SK-N-SH treated with all-trans-retinoic acid at 6 μM for 48 hours (cell line): ENCODE data around the gene CEMIP2.

Source experiments
- CSDC2 ChIP-seq: fragments of 250-450 bp; sonication (Bioruptor Pico); IDR thresholded peaks from 2 replicates; pipeline ENCODE4 v1.5.0; 2020; ENCODE audit warnings: mild to moderate bottlenecking, moderate library complexity
- ESRRG ChIP-seq: fragments of 250-450 bp; sonication (Bioruptor Pico); IDR thresholded peaks from 2 replicates; pipeline ENCODE4 v1.6.1; 2021; ENCODE audit warnings: mild to moderate bottlenecking
- GLIS3 ChIP-seq: fragments of 250-450 bp; sonication (Bioruptor Pico); IDR thresholded peaks from 2 replicates; pipeline ENCODE4 v1.5.0; 2020; ENCODE audit warnings: mild to moderate bottlenecking, moderate library complexity
- RARB ChIP-seq: fragments of 250-450 bp; sonication (Bioruptor Pico); IDR thresholded peaks from 2 replicates; pipeline ENCODE4 v1.8.0; 2021; ENCODE audit warnings: mild to moderate bottlenecking, moderate library complexity
- TOX ChIP-seq: fragments of 250-450 bp; sonication (Bioruptor Pico); IDR thresholded peaks from 2 replicates; pipeline ENCODE4 v1.8.0; 2021; ENCODE audit warnings: mild to moderate bottlenecking, moderate library complexity, borderline replicate concordance
- TF ChIP-seq, protein P1 (sequence below): fragments of 250-450 bp; sonication (Bioruptor Pico); IDR thresholded peaks from 2 replicates; pipeline ENCODE4 v1.5.1; 2021; ENCODE audit warnings: mild to moderate bottlenecking, moderate library complexity
- TF ChIP-seq, protein P2 (sequence below): fragments of 250-450 bp; sonication (Bioruptor Pico); IDR thresholded peaks from 2 replicates; pipeline ENCODE4 v1.5.1; 2020; ENCODE audit warnings: low read depth, mild to moderate bottlenecking, moderate library complexity

DNA sequence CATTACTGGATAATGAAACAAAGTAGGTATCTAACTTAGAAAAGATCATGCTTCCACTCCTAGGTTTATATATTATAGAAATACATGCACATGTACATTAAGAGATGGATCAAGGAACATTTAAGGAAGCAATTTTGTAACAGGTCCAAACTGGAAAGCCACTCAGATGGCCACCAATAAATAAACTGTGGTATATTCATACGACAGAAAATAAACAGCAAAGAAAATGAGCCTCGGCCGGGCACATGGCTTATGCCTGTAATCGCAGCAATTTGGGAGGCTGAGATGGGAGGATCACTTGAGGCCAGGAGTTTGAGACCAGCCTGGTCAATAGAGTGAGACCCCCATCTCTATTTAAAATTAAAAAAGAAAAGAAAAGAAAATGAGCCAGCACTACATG is 25.6 kb downstream of the CEMIP2 start:
- TF ChIP-seq RARB (CRISPR knock-in tag) (no peak), GLIS3 (CRISPR knock-in tag) (no peak), TOX (CRISPR knock-in tag) (no peak), CSDC2 (no peak), ESRRG (CRISPR knock-in tag) (no peak)
- TF ChIP-seq, protein P1, sequence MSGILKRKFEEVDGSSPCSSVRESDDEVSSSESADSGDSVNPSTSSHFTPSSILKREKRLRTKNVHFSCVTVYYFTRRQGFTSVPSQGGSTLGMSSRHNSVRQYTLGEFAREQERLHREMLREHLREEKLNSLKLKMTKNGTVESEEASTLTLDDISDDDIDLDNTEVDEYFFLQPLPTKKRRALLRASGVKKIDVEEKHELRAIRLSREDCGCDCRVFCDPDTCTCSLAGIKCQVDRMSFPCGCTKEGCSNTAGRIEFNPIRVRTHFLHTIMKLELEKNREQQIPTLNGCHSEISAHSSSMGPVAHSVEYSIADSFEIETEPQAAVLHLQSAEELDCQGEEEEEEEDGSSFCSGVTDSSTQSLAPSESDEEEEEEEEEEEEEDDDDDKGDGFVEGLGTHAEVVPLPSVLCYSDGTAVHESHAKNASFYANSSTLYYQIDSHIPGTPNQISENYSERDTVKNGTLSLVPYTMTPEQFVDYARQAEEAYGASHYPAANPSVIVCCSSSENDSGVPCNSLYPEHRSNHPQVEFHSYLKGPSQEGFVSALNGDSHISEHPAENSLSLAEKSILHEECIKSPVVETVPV (CRISPR knock-in tag) = no peak
- TF ChIP-seq, protein P2, sequence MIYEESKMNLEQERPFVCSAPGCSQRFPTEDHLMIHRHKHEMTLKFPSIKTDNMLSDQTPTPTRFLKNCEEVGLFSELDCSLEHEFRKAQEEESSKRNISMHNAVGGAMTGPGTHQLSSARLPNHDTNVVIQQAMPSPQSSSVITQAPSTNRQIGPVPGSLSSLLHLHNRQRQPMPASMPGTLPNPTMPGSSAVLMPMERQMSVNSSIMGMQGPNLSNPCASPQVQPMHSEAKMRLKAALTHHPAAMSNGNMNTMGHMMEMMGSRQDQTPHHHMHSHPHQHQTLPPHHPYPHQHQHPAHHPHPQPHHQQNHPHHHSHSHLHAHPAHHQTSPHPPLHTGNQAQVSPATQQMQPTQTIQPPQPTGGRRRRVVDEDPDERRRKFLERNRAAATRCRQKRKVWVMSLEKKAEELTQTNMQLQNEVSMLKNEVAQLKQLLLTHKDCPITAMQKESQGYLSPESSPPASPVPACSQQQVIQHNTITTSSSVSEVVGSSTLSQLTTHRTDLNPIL (CRISPR knock-in tag) = no peak
